Ectodermal cell (in vitro differentiated cells): ENCODE measurements around the gene ENDOU.

Experiments
- H3K27ac ChIP-seq: 2 replicates; pipeline ENCODE4 v1.7.0; 2013; ENCODE audit warnings: mild to moderate bottlenecking, low read depth, low read length; ENCODE audit not compliant: insufficient read depth, poor library complexity, severe bottlenecking
- H3K27me3 ChIP-seq: 2 replicates; pipeline ENCODE4 v1.7.0; 2013; ENCODE audit warnings: mild to moderate bottlenecking, low read length; ENCODE audit not compliant: insufficient read depth, control insufficient read depth, poor library complexity, severe bottlenecking
- H3K36me3 ChIP-seq: one replicate; pipeline ENCODE4 v1.7.0; 2013; ENCODE audit warnings: low read length; ENCODE audit not compliant: control insufficient read depth, insufficient read depth
- H3K4me1 ChIP-seq: one replicate; pipeline ENCODE4 v1.7.0; 2013; ENCODE audit warnings: low read length; ENCODE audit not compliant: control insufficient read depth, insufficient read depth
- H3K4me3 ChIP-seq: 2 replicates; pipeline ENCODE4 v1.7.0; 2013; ENCODE audit warnings: low read depth, low read length, control low read depth; ENCODE audit not compliant: insufficient read depth
- H3K9me3 ChIP-seq: 2 replicates; pipeline ENCODE4 v1.7.0; 2013; ENCODE audit warnings: mild to moderate bottlenecking, low read length, moderate library complexity; ENCODE audit not compliant: control insufficient read depth
- WGBS, 2 experiments: methylation state at CpG; one replicate each; pipeline ENCODE4 v1.1.7; 2013; ENCODE audit warnings: missing lambda C conversion rate in 2 of 2; 5-methylcytosine and 5-hydroxymethylcytosine counted together

Gene ENDOU

GRCh38 chr12:47744005-47744651, 18.8 kb upstream of the ENDOU start:
- Histone ChIP-seq H3K9me3 (no peaks in the 10 kb centered on the region), H3K27me3 (no peaks in the 10 kb centered on the region), H3K36me3 (no peaks in the 10 kb centered on the region), H3K4me1 (peaks cover 15% of the 10 kb centered on the region), H3K4me3 (no peak overlapping the region), H3K27ac (no peak overlapping the region)
- 48 to 55% methylated on average over 10 of the region's 10 CpGs for WGBS, 2 experiments

GRCh38 chr12:47743311-47743860, 18.1 kb upstream of the ENDOU start:
- Histone ChIP-seq H3K27me3 (no peaks in the 10 kb centered on the region), H3K4me3 (no peak overlapping the region), H3K27ac (no peak overlapping the region), H3K36me3 (no peaks in the 10 kb centered on the region), H3K4me1 (peaks cover 15% of the 10 kb centered on the region), H3K9me3 (no peaks in the 10 kb centered on the region)
- 89 to 92% methylated on average over 9 of the region's 9 CpGs for WGBS, 2 experiments

GRCh38 chr12:47742253-47742825, 17.0 kb upstream of the ENDOU start:
- Histone ChIP-seq H3K4me3 (no peak overlapping the region), H3K36me3 (no peaks in the 10 kb centered on the region), H3K4me1 (peaks cover 15% of the 10 kb centered on the region), H3K9me3 (no peaks in the 10 kb centered on the region), H3K27ac (no peak overlapping the region), H3K27me3 (no peaks in the 10 kb centered on the region)
- WGBS, 2 experiments = 73 to 74% methylated on average over 7 of the region's 7 CpGs

- no peaks in the 10 kb centered on the region for H3K9me3 ChIP-seq
- H3K27ac ChIP-seq = no peak overlapping the region
- 69 to 72% methylated on average over 4 of the region's 4 CpGs for WGBS, 2 experiments
- no peaks in the 10 kb centered on the region for H3K36me3 ChIP-seq
- H3K4me3 ChIP-seq = no peak overlapping the region
- no peaks in the 10 kb centered on the region for H3K27me3 ChIP-seq
- peaks cover 15% of the 10 kb centered on the region for H3K4me1 ChIP-seq
Measured at GRCh38 chr12:47741340-47741703, 16.0 kb upstream of the ENDOU start.

- no peak overlapping the region for H3K27ac ChIP-seq
- no peaks in the 10 kb centered on the region for H3K9me3 ChIP-seq
- no peaks in the 10 kb centered on the region for H3K36me3 ChIP-seq
- no peak overlapping the region for H3K4me3 ChIP-seq
- peaks cover 15% of the 10 kb centered on the region for H3K4me1 ChIP-seq
- no peaks in the 10 kb centered on the region for H3K27me3 ChIP-seq
- 89 to 90% methylated on average over 21 of the region's 21 CpGs for WGBS, 2 experiments
Measured at GRCh38 chr12:47740606-47741339, 15.5 kb upstream of the ENDOU start.

GRCh38 chr12:47739979-47740378, 14.7 kb upstream of the ENDOU start:
- 83 to 86% methylated on average over 12 of the region's 12 CpGs for WGBS, 2 experiments
- H3K4me3 ChIP-seq = no peak overlapping the region
- H3K9me3 ChIP-seq = no peaks in the 10 kb centered on the region

GRCh38 chr12:47739297-47739696, 14.0 kb upstream of the ENDOU start:
- H3K36me3 ChIP-seq = no peaks in the 10 kb centered on the region
- no peaks in the 10 kb centered on the region for H3K27me3 ChIP-seq
- no peaks in the 10 kb centered on the region for H3K9me3 ChIP-seq
- no peak overlapping the region for H3K27ac ChIP-seq
- H3K4me1 ChIP-seq = peaks cover 20% of the 10 kb centered on the region
- 76 to 84% methylated on average over 3 of the region's 3 CpGs for WGBS, 2 experiments
- H3K4me3 ChIP-seq = no peak overlapping the region

More at GRCh38 chr12:47739979-47740378, 14.7 kb upstream of the ENDOU start:
- H3K4me1 ChIP-seq = peaks cover 16% of the 10 kb centered on the region
- no peaks in the 10 kb centered on the region for H3K27me3 ChIP-seq
- H3K27ac ChIP-seq = no peak overlapping the region
- H3K36me3 ChIP-seq = no peaks in the 10 kb centered on the region

- H3K27me3 ChIP-seq = no peaks in the 10 kb centered on the region
- 93 to 95% methylated on average over 16 to 17 of the region's 17 CpGs for WGBS, 2 experiments
Measured at GRCh38 chr12:47737936-47738594, 12.8 kb upstream of the ENDOU start.

GRCh38 chr12:47736877-47737676, 11.8 kb upstream of the ENDOU start:
- no peak overlapping the region for H3K4me3 ChIP-seq
- H3K27me3 ChIP-seq = no peaks in the 10 kb centered on the region
- no peaks in the 10 kb centered on the region for H3K9me3 ChIP-seq
- H3K27ac ChIP-seq = no peak overlapping the region
- H3K4me1 ChIP-seq = peaks cover 20% of the 10 kb centered on the region
- WGBS, 2 experiments = 89 to 93% methylated on average over 19 of the region's 19 CpGs
- no peaks in the 10 kb centered on the region for H3K36me3 ChIP-seq

More at GRCh38 chr12:47737936-47738594, 12.8 kb upstream of the ENDOU start:
- Histone ChIP-seq H3K27ac (no peak overlapping the region), H3K36me3 (no peaks in the 10 kb centered on the region), H3K9me3 (no peaks in the 10 kb centered on the region), H3K4me3 (no peak overlapping the region), H3K4me1 (peaks cover 20% of the 10 kb centered on the region)
